H1 (cell line): ENCODE measurements around the gene PNPLA1. TPM values are rescaled to one million over a fixed set of nuclear protein-coding genes. Genes with fewer than 3 reads are reported as not detected.

Experiments used
- CBX5 ChIP-seq: fragments of 300-800, 300-1000 bp; sonication (generic); IDR thresholded peaks from 2 replicates; pipeline ENCODE4 v1.7.1; 2016; ENCODE audit warnings: antibody characterized with exemption, low read length, low read depth
- CBX8 ChIP-seq: fragments of 300-800, 300-1000 bp; sonication (generic); IDR thresholded peaks from 2 replicates; pipeline ENCODE4 v1.7.1; 2016; ENCODE audit warnings: low read depth, low read length, borderline replicate concordance
- EP300 ChIP-seq, 2 experiments: IDR thresholded peaks; 1 replicate in 1 of 2; 2 replicates in 1 of 2; pipeline ENCODE4 v1.6.1; 2011 to 2012; ENCODE audit warnings: low read depth in 2 of 2, low read length in 2 of 2, mild to moderate bottlenecking in 2 of 2, borderline replicate concordance in 1 of 2, inconsistent platforms in 1 of 2, moderate library complexity in 1 of 2
- JUND ChIP-seq: IDR thresholded peaks from 2 replicates; pipeline ENCODE4 v1.6.1; 2011; ENCODE audit warnings: mild to moderate bottlenecking, improper control_type of control experiment, low read length
- POLR2AphosphoS5 ChIP-seq: IDR thresholded peaks from 2 replicates; pipeline ENCODE4 v1.6.1; 2011; ENCODE audit warnings: low read depth, low read length
- RXRA ChIP-seq: IDR thresholded peaks from 2 replicates; pipeline ENCODE4 v1.6.1; 2011; ENCODE audit warnings: low read depth, mild to moderate bottlenecking, low read length, moderate library complexity; ENCODE audit not compliant: insufficient read depth
- SUZ12 ChIP-seq: fragments of 200-600 bp; sonication (generic); IDR thresholded peaks from 2 replicates; pipeline ENCODE4 v1.6.1; 2012; ENCODE audit warnings: mild to moderate bottlenecking, inconsistent platforms, low read length, moderate library complexity, mixed read lengths
- TAF1 ChIP-seq: IDR thresholded peaks from 2 replicates; pipeline ENCODE4 v1.6.1; 2011; ENCODE audit warnings: mild to moderate bottlenecking, low read depth, low read length
- YY1 ChIP-seq: IDR thresholded peaks from 2 replicates; pipeline ENCODE4 v1.6.1; 2011; ENCODE audit warnings: low read depth, mild to moderate bottlenecking, low read length
- ZNF274 ChIP-seq: IDR thresholded peaks from 2 replicates; pipeline ENCODE4 v1.7.0; 2012; ENCODE audit warnings: low read length, borderline replicate concordance; ENCODE audit errors: extremely low read depth
- polyA plus RNA-seq, 7 experiments: library from polyadenylated mRNA; depleted of rRNA in 3 of 7; stranded (reverse) in 5 of 7; unstranded in 2 of 7; fragments of >200 nt in 5 of 7; fragments of 200-250 nt in 2 of 7; gene quantifications; 1 replicate in 5 of 7; 2 replicates in 1 of 7; 4 replicates in 1 of 7; pipeline versions ENCODE4 v1.2.1 to v1.2.3, GENCODE V29; 2011 to 2013; ENCODE audit warnings: missing spikeins in 2 of 7, mixed read lengths in 2 of 7
- total RNA-seq: library from RNA; stranded (reverse); fragmentation: NEBNext Ultra II Directional; extraction: Animal tissue kit (Norgen Biotek cat#: 25700); gene quantifications from 2 replicates; pipeline ENCODE4 v1.2.1, GENCODE V29; 2021
- TF ChIP-seq, protein P1 (sequence below): fragments of 300-600 bp; sonication (generic); IDR thresholded peaks from 2 replicates; pipeline ENCODE4 v1.7.1; 2012; ENCODE audit warnings: low read length, moderate library complexity, mild to moderate bottlenecking, inconsistent platforms; ENCODE audit not compliant: insufficient replicate concordance
- TF ChIP-seq, protein P2 (sequence below): IDR thresholded peaks from 2 replicates; pipeline ENCODE4 v1.6.1; 2011; ENCODE audit warnings: low read depth, mild to moderate bottlenecking, low read length; ENCODE audit not compliant: insufficient read depth

Gene PNPLA1
- total and polyA plus RNA-seq, 2 of the 8 experiments (the other 6 are each of a cell fraction or from before 2014, with no cell fraction given), result not detected

DNA sequence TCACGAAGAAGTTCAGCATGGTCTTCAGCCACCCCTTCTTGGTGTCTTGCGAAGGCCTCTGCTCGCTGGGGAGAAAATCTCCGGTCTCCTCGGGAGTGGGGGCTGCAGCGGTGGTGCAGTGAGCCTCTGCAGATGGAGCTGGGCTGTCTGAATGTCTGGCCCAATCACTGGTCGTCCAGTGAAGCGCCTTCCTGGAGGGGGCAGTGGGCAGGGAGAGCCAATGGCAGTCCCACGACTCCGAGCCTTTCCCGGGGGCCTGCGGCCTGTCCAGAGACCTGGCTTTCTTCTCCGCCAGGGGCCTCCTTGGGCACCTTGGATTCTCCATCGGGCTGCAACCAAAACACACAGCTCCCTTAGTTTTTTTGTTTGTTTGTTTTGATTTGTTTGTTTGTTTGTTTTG lies 60.5 kb downstream of the PNPLA1 start (continued):
- TF ChIP-seq, protein P1, sequence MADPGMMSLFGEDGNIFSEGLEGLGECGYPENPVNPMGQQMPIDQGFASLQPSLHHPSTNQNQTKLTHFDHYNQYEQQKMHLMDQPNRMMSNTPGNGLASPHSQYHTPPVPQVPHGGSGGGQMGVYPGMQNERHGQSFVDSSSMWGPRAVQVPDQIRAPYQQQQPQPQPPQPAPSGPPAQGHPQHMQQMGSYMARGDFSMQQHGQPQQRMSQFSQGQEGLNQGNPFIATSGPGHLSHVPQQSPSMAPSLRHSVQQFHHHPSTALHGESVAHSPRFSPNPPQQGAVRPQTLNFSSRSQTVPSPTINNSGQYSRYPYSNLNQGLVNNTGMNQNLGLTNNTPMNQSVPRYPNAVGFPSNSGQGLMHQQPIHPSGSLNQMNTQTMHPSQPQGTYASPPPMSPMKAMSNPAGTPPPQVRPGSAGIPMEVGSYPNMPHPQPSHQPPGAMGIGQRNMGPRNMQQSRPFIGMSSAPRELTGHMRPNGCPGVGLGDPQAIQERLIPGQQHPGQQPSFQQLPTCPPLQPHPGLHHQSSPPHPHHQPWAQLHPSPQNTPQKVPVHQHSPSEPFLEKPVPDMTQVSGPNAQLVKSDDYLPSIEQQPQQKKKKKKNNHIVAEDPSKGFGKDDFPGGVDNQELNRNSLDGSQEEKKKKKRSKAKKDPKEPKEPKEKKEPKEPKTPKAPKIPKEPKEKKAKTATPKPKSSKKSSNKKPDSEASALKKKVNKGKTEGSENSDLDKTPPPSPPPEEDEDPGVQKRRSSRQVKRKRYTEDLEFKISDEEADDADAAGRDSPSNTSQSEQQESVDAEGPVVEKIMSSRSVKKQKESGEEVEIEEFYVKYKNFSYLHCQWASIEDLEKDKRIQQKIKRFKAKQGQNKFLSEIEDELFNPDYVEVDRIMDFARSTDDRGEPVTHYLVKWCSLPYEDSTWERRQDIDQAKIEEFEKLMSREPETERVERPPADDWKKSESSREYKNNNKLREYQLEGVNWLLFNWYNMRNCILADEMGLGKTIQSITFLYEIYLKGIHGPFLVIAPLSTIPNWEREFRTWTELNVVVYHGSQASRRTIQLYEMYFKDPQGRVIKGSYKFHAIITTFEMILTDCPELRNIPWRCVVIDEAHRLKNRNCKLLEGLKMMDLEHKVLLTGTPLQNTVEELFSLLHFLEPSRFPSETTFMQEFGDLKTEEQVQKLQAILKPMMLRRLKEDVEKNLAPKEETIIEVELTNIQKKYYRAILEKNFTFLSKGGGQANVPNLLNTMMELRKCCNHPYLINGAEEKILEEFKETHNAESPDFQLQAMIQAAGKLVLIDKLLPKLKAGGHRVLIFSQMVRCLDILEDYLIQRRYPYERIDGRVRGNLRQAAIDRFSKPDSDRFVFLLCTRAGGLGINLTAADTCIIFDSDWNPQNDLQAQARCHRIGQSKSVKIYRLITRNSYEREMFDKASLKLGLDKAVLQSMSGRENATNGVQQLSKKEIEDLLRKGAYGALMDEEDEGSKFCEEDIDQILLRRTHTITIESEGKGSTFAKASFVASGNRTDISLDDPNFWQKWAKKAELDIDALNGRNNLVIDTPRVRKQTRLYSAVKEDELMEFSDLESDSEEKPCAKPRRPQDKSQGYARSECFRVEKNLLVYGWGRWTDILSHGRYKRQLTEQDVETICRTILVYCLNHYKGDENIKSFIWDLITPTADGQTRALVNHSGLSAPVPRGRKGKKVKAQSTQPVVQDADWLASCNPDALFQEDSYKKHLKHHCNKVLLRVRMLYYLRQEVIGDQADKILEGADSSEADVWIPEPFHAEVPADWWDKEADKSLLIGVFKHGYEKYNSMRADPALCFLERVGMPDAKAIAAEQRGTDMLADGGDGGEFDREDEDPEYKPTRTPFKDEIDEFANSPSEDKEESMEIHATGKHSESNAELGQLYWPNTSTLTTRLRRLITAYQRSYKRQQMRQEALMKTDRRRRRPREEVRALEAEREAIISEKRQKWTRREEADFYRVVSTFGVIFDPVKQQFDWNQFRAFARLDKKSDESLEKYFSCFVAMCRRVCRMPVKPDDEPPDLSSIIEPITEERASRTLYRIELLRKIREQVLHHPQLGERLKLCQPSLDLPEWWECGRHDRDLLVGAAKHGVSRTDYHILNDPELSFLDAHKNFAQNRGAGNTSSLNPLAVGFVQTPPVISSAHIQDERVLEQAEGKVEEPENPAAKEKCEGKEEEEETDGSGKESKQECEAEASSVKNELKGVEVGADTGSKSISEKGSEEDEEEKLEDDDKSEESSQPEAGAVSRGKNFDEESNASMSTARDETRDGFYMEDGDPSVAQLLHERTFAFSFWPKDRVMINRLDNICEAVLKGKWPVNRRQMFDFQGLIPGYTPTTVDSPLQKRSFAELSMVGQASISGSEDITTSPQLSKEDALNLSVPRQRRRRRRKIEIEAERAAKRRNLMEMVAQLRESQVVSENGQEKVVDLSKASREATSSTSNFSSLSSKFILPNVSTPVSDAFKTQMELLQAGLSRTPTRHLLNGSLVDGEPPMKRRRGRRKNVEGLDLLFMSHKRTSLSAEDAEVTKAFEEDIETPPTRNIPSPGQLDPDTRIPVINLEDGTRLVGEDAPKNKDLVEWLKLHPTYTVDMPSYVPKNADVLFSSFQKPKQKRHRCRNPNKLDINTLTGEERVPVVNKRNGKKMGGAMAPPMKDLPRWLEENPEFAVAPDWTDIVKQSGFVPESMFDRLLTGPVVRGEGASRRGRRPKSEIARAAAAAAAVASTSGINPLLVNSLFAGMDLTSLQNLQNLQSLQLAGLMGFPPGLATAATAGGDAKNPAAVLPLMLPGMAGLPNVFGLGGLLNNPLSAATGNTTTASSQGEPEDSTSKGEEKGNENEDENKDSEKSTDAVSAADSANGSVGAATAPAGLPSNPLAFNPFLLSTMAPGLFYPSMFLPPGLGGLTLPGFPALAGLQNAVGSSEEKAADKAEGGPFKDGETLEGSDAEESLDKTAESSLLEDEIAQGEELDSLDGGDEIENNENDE, result no peak
- no peak for TF ChIP-seq JUND
- TF ChIP-seq CBX5, result no peak
- no peak for TF ChIP-seq POLR2AphosphoS5
- no peak for TF ChIP-seq YY1
- no peak for TF ChIP-seq TAF1
- no peak for TF ChIP-seq CBX8
- no peak for TF ChIP-seq EP300 (IDR thresholded peaks at IDR 0.05; ENCODE audit: borderline replicate concordance in 1 of 2, low read depth in 2 of 2, low read length in 2 of 2)
- TF ChIP-seq SUZ12, result no peak
- TF ChIP-seq, protein P2, sequence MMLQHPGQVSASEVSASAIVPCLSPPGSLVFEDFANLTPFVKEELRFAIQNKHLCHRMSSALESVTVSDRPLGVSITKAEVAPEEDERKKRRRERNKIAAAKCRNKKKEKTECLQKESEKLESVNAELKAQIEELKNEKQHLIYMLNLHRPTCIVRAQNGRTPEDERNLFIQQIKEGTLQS, result no peak
- no peak for TF ChIP-seq RXRA
- no peak for TF ChIP-seq ZNF274
